K562 (cell line): Measurements from ENCODE around the gene SON. TPM values are rescaled to one million over a fixed set of nuclear protein-coding genes. Genes with fewer than 3 reads are reported as not detected.

Experiments used
- ARID2 ChIP-seq: fragments of 450-650 bp; IDR thresholded peaks from 2 replicates; pipeline ENCODE4 v1.6.1; 2017; ENCODE audit warnings: antibody characterized with exemption, mild to moderate bottlenecking
- CHD4 ChIP-seq: fragments of 200-600 bp; sonication (generic); IDR thresholded peaks from 3 replicates; pipeline ENCODE4 v1.6.1; 2012; ENCODE audit warnings: low read depth, mild to moderate bottlenecking, mixed read lengths, low read length, inconsistent platforms; ENCODE audit not compliant: insufficient read depth, insufficient replicate concordance, poor library complexity, severe bottlenecking
- EP400 ChIP-seq: fragments of 450-650 bp; IDR thresholded peaks from 2 replicates; pipeline ENCODE4 v1.6.1; 2017; ENCODE audit warnings: antibody characterized with exemption, mild to moderate bottlenecking, moderate library complexity
- HMGN3 ChIP-seq: IDR thresholded peaks from 2 replicates; pipeline ENCODE4 v1.6.1; 2011; ENCODE audit warnings: borderline replicate concordance, low read depth, mild to moderate bottlenecking, mixed read lengths, low read length; ENCODE audit not compliant: insufficient read length; ENCODE audit errors: extremely low read depth
- IFI16 ChIP-seq: fragments of 250-450 bp; sonication (Bioruptor Pico); IDR thresholded peaks from 2 replicates; pipeline ENCODE4 v2.1.2; 2022; ENCODE audit warnings: mild to moderate bottlenecking, inconsistent platforms
- KDM5B ChIP-seq: fragments of 200-600 bp; sonication (generic); IDR thresholded peaks from 2 replicates; pipeline ENCODE4 v1.6.1; 2012; ENCODE audit warnings: low read depth, mild to moderate bottlenecking, moderate library complexity, low read length, control low read depth, inconsistent platforms; ENCODE audit not compliant: insufficient replicate concordance
- MAFF ChIP-seq: IDR thresholded peaks from 2 replicates; pipeline ENCODE4 v1.6.1; 2012; ENCODE audit warnings: low read length, improper control_type of control experiment
- MEIS2 ChIP-seq: fragments of 450-650 bp; IDR thresholded peaks from 2 replicates; pipeline ENCODE4 v1.6.1; 2014; ENCODE audit warnings: mild to moderate bottlenecking; ENCODE audit not compliant: partially characterized antibody
- MTA2 ChIP-seq: fragments of 450-650 bp; IDR thresholded peaks from 2 replicates; pipeline ENCODE4 v1.6.1; 2016; ENCODE audit warnings: low read depth
- POLR2AphosphoS2 ChIP-seq: IDR thresholded peaks from 2 replicates; pipeline ENCODE4 v1.6.1; 2012; ENCODE audit warnings: low read length, improper control_type of control experiment
- RAD21 ChIP-seq, 2 experiments: fragments of 250-450 bp in 1 of 2; fragments of 450-650 bp in 1 of 2; sonication (Bioruptor Pico) in 1 of 2; formaldehyde crosslinking in 1 of 2; IDR thresholded peaks in 1 of 2; conservative IDR thresholded peaks in 1 of 2; 2 replicates each; pipeline versions ENCODE4 v1.4.0 to v1.8.0; 2020 to 2022; ENCODE audit warnings: mild to moderate bottlenecking in 2 of 2, moderate library complexity in 1 of 2
- RAD51 ChIP-seq: fragments of 450-650 bp; IDR thresholded peaks from 2 replicates; pipeline ENCODE4 v1.7.1; 2016; ENCODE audit warnings: low read depth, mild to moderate bottlenecking, borderline replicate concordance
- RBM22 ChIP-seq: fragments of 200-400 bp; formaldehyde crosslinking; IDR thresholded peaks from 2 replicates; pipeline ENCODE4 v1.6.1; 2018; ENCODE audit warnings: low read length, low read depth; ENCODE audit not compliant: poor library complexity, severe bottlenecking
- RHOXF2B ChIP-seq: fragments of 250-450 bp; sonication (Bioruptor Pico); conservative IDR thresholded peaks from 2 replicates; pipeline ENCODE4 v1.5.1; 2021
- SETDB1 ChIP-seq: IDR thresholded peaks from one replicate; pipeline ENCODE4 v1.6.1; 2012; ENCODE audit warnings: low read length, control low read depth, inconsistent platforms
- SIRT6 ChIP-seq: IDR thresholded peaks from one replicate; pipeline ENCODE4 v1.6.1; 2012; ENCODE audit warnings: low read depth, mild to moderate bottlenecking, control low read depth, inconsistent platforms, low read length, moderate library complexity
- SMARCC2 ChIP-seq: fragments of 450-650 bp; IDR thresholded peaks from 2 replicates; pipeline ENCODE4 v1.6.1; 2017; ENCODE audit warnings: antibody characterized with exemption, moderate library complexity, mild to moderate bottlenecking, low read depth
- SRSF7 ChIP-seq: fragments of 200-400 bp; formaldehyde crosslinking; optimal IDR thresholded peaks from 2 replicates; pipeline ENCODE3; 2017; ENCODE audit warnings: mild to moderate bottlenecking, low read depth, low read length
- ZBED1 ChIP-seq: IDR thresholded peaks from 2 replicates; pipeline ENCODE4 v1.6.1; 2014
- ZEB2 ChIP-seq: fragments of 450-650 bp; IDR thresholded peaks from 2 replicates; pipeline ENCODE4 v1.6.1; 2016
- ZNF586 ChIP-seq: fragments of 450-650 bp; formaldehyde crosslinking; conservative IDR thresholded peaks from 2 replicates; pipeline ENCODE4 v1.4.0; 2020; ENCODE audit warnings: mild to moderate bottlenecking, moderate library complexity
- ZNF766 ChIP-seq: fragments of 200-800 bp; sonication (Bioruptor generic); conservative IDR thresholded peaks from 2 replicates; pipeline ENCODE4 v1.6.1; 2016; ENCODE audit warnings: missing genetic modification characterization, missing compliant biosample characterization
- polyA plus RNA-seq, 8 experiments: library from polyadenylated mRNA; depleted of rRNA in 4 of 8; stranded (reverse) in 5 of 8; unstranded in 3 of 8; fragments of >200 nt; fragmentation: Nextera tagmentation in 2 of 8; fragmentation: Illumina TruSeq in 1 of 8; extraction: Ambion mirVana in 2 of 8; extraction: Trizol in 1 of 8; gene quantifications; 2 replicates each; pipeline versions ENCODE4 v1.2.1 to v1.2.3, GENCODE V29; 2011 to 2014; ENCODE audit warnings: inconsistent platforms in 1 of 8, missing spikeins in 1 of 8
- total RNA-seq, 7 experiments: library from RNA; depleted of rRNA in 6 of 7; stranded (reverse); fragments of >200 nt in 6 of 7; fragmentation: Illumina TruSeq in 2 of 7; extraction: Trizol in 2 of 7; gene quantifications; 2 replicates each; pipeline versions ENCODE4 v1.2.1 to v1.2.3, GENCODE V29; 2011 to 2021; ENCODE audit warnings: low replicate concordance in 1 of 7
- TF ChIP-seq, protein P1 (sequence below), 3 experiments: fragments of 200-800 bp in 1 of 3; sonication (Bioruptor generic) in 1 of 3; sonication (generic) in 1 of 3; formaldehyde crosslinking in 1 of 3; IDR thresholded peaks; 2 replicates each; pipeline versions ENCODE4 v1.6.1 to v1.8.0; 2016 to 2022; ENCODE audit warnings: mild to moderate bottlenecking in 2 of 3, missing compliant biosample characterization in 2 of 3, missing genetic modification characterization in 2 of 3, missing genetic modification reagents in 1 of 3
- TF ChIP-seq, protein P2 (sequence below): fragments of 250-450 bp; sonication (Bioruptor Pico); IDR thresholded peaks from 2 replicates; pipeline ENCODE4 v1.9.0; 2021; ENCODE audit warnings: mild to moderate bottlenecking
- TF ChIP-seq, protein P3 (sequence below), 2 experiments: fragments of 200-800 bp in 1 of 2; sonication (Bioruptor generic) in 1 of 2; sonication (generic) in 1 of 2; formaldehyde crosslinking in 1 of 2; IDR thresholded peaks in 1 of 2; conservative IDR thresholded peaks in 1 of 2; 2 replicates each; pipeline versions ENCODE4 v1.5.0 to v1.6.1; 2016 to 2020; ENCODE audit warnings: missing compliant biosample characterization in 1 of 2, missing genetic modification characterization in 1 of 2, missing genetic modification reagents in 1 of 2

Gene SON
- total and polyA plus RNA-seq, 9 of the 15 experiments (the other 6 are each of a cell fraction or from before 2014, with no cell fraction given) = 105 to 742 (median 187) TPM

DNA sequence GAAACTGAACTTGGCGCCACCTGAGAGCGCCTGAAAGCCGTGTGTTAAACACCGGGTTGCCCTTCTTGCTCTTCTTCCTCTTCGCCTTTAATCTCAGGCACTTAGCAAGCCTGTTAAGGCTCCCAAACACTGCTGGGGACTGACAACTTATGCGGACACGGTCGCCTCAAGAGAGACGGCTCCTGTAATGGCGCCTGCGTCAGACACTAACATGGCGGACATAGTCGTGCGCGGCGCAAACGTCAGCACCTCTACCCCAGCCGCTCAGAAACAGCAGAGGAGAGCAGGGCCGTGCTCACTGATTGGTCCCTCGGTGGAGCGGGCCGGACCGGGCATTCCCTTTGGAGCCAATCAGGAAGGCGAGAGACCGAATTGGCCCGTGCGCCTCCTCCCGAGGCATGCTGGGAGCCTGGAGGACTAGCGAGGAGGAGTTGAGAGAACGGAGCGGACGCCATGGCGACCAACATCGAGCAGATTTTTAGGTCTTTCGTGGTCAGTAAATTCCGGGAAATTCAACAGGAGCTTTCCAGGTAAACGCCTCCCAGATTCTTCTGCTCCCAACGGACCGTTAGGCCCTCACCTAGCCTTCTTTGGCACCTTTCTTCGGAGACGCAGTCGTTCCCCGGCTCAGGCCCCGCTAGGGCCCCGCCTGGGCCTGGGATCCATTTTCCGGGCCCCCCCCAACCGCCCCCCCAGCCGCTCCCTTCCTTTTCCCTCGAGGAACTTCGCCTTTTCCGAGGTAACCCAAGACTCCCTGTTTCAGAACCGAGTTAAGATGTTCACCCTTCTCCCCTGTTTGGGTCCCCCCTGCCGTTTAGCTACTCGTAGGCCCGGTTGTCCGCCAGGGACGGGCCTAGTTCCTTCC, at the start of gene SON (continued):
- TF ChIP-seq, protein P1, sequence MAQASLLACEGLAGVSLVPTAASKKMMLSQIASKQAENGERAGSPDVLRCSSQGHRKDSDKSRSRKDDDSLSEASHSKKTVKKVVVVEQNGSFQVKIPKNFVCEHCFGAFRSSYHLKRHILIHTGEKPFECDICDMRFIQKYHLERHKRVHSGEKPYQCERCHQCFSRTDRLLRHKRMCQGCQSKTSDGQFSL (CRISPR knock-in tag; IDR thresholded peaks at IDR 0.05) = peak; percentile 93
- TF ChIP-seq, protein P1 (tag; IDR thresholded peaks at IDR 0.05) = peak in 1 of 2 experiments; percentile 100; a peak in 2 of 4 replicates
- TF ChIP-seq MAFF (no peak), SETDB1 (no peak), RAD51 (no peak), MEIS2 (peak; percentile 66), POLR2AphosphoS2 (peak; percentile 88; the same call in 1 of the 2 replicates), IFI16 (CRISPR knock-in tag) (no peak), EP400 (peak; percentile 99), CHD4 (no peak), RBM22 (no peak), ZBED1 (no peak; the same call in 1 of the 2 replicates), KDM5B (peak; percentile 91), RAD21 (CRISPR knock-in tag; conservative IDR thresholded peaks at IDR 0.05 in 1 of 2, IDR thresholded peaks at IDR 0.05 in 1 of 2) (no peak), SRSF7 (no peak), HMGN3 (no peak), SIRT6 (no peak), ARID2 (no peak), ZEB2 (no peak; the same call in 1 of the 2 replicates), MTA2 (no peak), SMARCC2 (no peak), ZNF766 (CRISPR knock-in tag) (peak; percentile 69; the same call in 1 of the 2 replicates), ZNF586 (0 out of 2 replicates have a peak, but pooled peaks have one; percentile 5), RHOXF2B (CRISPR knock-in tag) (0 out of 2 replicates have a peak, but pooled peaks have one; percentile 23)
- TF ChIP-seq, protein P2, sequence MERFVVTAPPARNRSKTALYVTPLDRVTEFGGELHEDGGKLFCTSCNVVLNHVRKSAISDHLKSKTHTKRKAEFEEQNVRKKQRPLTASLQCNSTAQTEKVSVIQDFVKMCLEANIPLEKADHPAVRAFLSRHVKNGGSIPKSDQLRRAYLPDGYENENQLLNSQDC (CRISPR knock-in tag) = peak; percentile 88; the same call in 1 of the 2 replicates
- TF ChIP-seq, protein P3, sequence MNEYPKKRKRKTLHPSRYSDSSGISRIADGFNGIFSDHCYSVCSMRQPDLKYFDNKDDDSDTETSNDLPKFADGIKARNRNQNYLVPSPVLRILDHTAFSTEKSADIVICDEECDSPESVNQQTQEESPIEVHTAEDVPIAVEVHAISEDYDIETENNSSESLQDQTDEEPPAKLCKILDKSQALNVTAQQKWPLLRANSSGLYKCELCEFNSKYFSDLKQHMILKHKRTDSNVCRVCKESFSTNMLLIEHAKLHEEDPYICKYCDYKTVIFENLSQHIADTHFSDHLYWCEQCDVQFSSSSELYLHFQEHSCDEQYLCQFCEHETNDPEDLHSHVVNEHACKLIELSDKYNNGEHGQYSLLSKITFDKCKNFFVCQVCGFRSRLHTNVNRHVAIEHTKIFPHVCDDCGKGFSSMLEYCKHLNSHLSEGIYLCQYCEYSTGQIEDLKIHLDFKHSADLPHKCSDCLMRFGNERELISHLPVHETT (CRISPR knock-in tag; conservative IDR thresholded peaks at IDR 0.05 in 1 of 2, IDR thresholded peaks at IDR 0.05 in 1 of 2) = peak in 1 of 2 experiments; percentile 93; a peak in 2 of 4 replicates
